Measurements from ENCODE around the gene FREM2. TPM values are rescaled to one million over a fixed set of nuclear protein-coding genes. Genes with fewer than 3 reads are reported as not detected.

Gene FREM2
- total RNA-seq, 6 donors from 2014 or later = 7.8 to 26.6 (median 17.3) TPM

GRCh38 chr13:38648912-38649311 is 38.0 kb upstream of the FREM2 start:
- no peaks in the 10 kb centered on the region for H3K27me3 ChIP-seq
- no peak for ATAC-seq (ENCODE audit: low FRiP score in 2 of 2)
- no peaks in the 10 kb centered on the region for H3K4me1 ChIP-seq
- WGBS, 2 donors = 65 to 72% methylated on average over 1 of the region's 1 CpG
- no peak for DNase-seq
- no peak overlapping the region for H3K27ac ChIP-seq
- H3K4me3 ChIP-seq = no peak overlapping the region
- TF ChIP-seq POLR2AphosphoS5 (IDR thresholded peaks at IDR 0.05) (no peak), EP300 (IDR thresholded peaks at IDR 0.05) (no peak), POLR2A (IDR thresholded peaks at IDR 0.05) (no peak)
- TF ChIP-seq, protein P1, sequence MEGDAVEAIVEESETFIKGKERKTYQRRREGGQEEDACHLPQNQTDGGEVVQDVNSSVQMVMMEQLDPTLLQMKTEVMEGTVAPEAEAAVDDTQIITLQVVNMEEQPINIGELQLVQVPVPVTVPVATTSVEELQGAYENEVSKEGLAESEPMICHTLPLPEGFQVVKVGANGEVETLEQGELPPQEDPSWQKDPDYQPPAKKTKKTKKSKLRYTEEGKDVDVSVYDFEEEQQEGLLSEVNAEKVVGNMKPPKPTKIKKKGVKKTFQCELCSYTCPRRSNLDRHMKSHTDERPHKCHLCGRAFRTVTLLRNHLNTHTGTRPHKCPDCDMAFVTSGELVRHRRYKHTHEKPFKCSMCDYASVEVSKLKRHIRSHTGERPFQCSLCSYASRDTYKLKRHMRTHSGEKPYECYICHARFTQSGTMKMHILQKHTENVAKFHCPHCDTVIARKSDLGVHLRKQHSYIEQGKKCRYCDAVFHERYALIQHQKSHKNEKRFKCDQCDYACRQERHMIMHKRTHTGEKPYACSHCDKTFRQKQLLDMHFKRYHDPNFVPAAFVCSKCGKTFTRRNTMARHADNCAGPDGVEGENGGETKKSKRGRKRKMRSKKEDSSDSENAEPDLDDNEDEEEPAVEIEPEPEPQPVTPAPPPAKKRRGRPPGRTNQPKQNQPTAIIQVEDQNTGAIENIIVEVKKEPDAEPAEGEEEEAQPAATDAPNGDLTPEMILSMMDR (IDR thresholded peaks at IDR 0.05) = no peak
- no peaks in the 10 kb centered on the region for H3K9me3 ChIP-seq
- no peaks in the 10 kb centered on the region for H3K36me3 ChIP-seq

GRCh38 chr13:38656699-38657098 is 30.2 kb upstream of the FREM2 start:
- no peaks in the 10 kb centered on the region for H3K36me3 ChIP-seq
- TF ChIP-seq, protein P1 (IDR thresholded peaks at IDR 0.05) = no peak
- TF ChIP-seq EP300 (IDR thresholded peaks at IDR 0.05) (no peak), POLR2A (IDR thresholded peaks at IDR 0.05) (no peak), POLR2AphosphoS5 (IDR thresholded peaks at IDR 0.05) (no peak)

GRCh38 chr13:38657191-38657590 is 29.7 kb upstream of the FREM2 start:
- DNase-seq (no peak), ATAC-seq (ENCODE audit: low FRiP score in 2 of 2) (no peak)
- Histone ChIP-seq H3K4me3 (no peak overlapping the region), H3K9me3 (no peaks in the 10 kb centered on the region), H3K27me3 (no peaks in the 10 kb centered on the region), H3K36me3 (no peaks in the 10 kb centered on the region), H3K27ac (no peak overlapping the region), H3K4me1 (no peaks in the 10 kb centered on the region)
- TF ChIP-seq POLR2AphosphoS5 (IDR thresholded peaks at IDR 0.05) = no peak
- TF ChIP-seq, protein P1 (IDR thresholded peaks at IDR 0.05) = no peak
- TF ChIP-seq EP300 (IDR thresholded peaks at IDR 0.05) = no peak
- no peak for TF ChIP-seq POLR2A (IDR thresholded peaks at IDR 0.05)
- 46 to 60% methylated on average over 1 of the region's 1 CpG for WGBS, 2 donors

More at GRCh38 chr13:38656699-38657098, 30.2 kb upstream of the FREM2 start:
- Histone ChIP-seq H3K4me3 (no peak overlapping the region), H3K9me3 (no peaks in the 10 kb centered on the region), H3K27me3 (no peaks in the 10 kb centered on the region), H3K27ac (no peak overlapping the region), H3K4me1 (no peaks in the 10 kb centered on the region)
- DNase-seq (no peak), ATAC-seq (ENCODE audit: low FRiP score in 2 of 2) (no peak)
- WGBS, 2 donors = 48 to 56% methylated on average over 2 of the region's 2 CpGs

- WGBS, 2 donors = 70 to 86% methylated on average over 1 of the region's 1 CpG
- no peak for DNase-seq
- no peaks in the 10 kb centered on the region for H3K36me3 ChIP-seq
- no peak overlapping the region for H3K27ac ChIP-seq
- H3K27me3 ChIP-seq = no peaks in the 10 kb centered on the region
- no peaks in the 10 kb centered on the region for H3K4me1 ChIP-seq
- TF ChIP-seq, protein P1 (IDR thresholded peaks at IDR 0.05) = no peak
- TF ChIP-seq EP300 (IDR thresholded peaks at IDR 0.05) = no peak
- TF ChIP-seq POLR2A (IDR thresholded peaks at IDR 0.05) = no peak
- TF ChIP-seq POLR2AphosphoS5 (IDR thresholded peaks at IDR 0.05) = no peak
- no peaks in the 10 kb centered on the region for H3K9me3 ChIP-seq
- ATAC-seq (ENCODE audit: low FRiP score in 2 of 2) = no peak
- no peak overlapping the region for H3K4me3 ChIP-seq
Measured at GRCh38 chr13:38658906-38659305, 28.0 kb upstream of the FREM2 start.

- TF ChIP-seq EP300 (IDR thresholded peaks at IDR 0.05) (no peak), POLR2A (IDR thresholded peaks at IDR 0.05) (no peak), POLR2AphosphoS5 (IDR thresholded peaks at IDR 0.05) (no peak)
- TF ChIP-seq, protein P1 (IDR thresholded peaks at IDR 0.05) = no peak
- Histone ChIP-seq H3K4me1 (no peaks in the 10 kb centered on the region), H3K4me3 (no peak overlapping the region), H3K27me3 (no peaks in the 10 kb centered on the region), H3K9me3 (no peaks in the 10 kb centered on the region), H3K36me3 (no peaks in the 10 kb centered on the region), H3K27ac (no peak overlapping the region)
- ATAC-seq (ENCODE audit: low FRiP score in 2 of 2) = no peak
- DNase-seq = no peak
- WGBS, 2 donors = 85 to 87% methylated on average over 2 of the region's 2 CpGs
Measured at GRCh38 chr13:38661010-38661675, 25.7 kb upstream of the FREM2 start.

Data from upper lobe of left lung (tissue), 6 donors.